ENCODE results near the gene MIXL1. TPM values are rescaled to one million over a fixed set of nuclear protein-coding genes. Genes with fewer than 3 reads are reported as not detected.

The MIXL1 gene
- total RNA-seq, 1 experiment from 2014 or later, result not detected

GRCh38 chr1:226203240-226203639 is 20.2 kb upstream of the MIXL1 start:
- ChIA-PET POLR2A (no interaction called here), CTCF (interaction anchor here (4.2 kb wide), 1 partner anchor 78 kb away, joined by 26 read pairs; no protein-coding TSS in a partner anchor)
- no peak for TF ChIP-seq CTCF (IDR thresholded peaks at IDR 0.05; ENCODE audit: insufficient read depth in 1 of 2, low read depth in 1 of 2, low read length in 1 of 2, severe bottlenecking in 1 of 2, unreplicated experiment in 1 of 2)
- no TSS peak for BruUV-seq (replicated peaks)
- H3K4me1 ChIP-seq, result no peaks in the 10 kb centered on the region
- no peak for DNase-seq
- Mint-ChIP-seq H3K27ac (ENCODE audit: unreplicated experiment) (no peak overlapping the region), H3K4me1 (ENCODE audit: low read depth, unreplicated experiment) (no peaks in the 10 kb centered on the region), H3K36me3 (ENCODE audit: insufficient read depth, unreplicated experiment) (no peaks in the 10 kb centered on the region), H3K27me3 (ENCODE audit: insufficient read depth, unreplicated experiment) (no peaks in the 10 kb centered on the region), H3K4me3 (ENCODE audit: unreplicated experiment) (no peak overlapping the region), H3K9me3 (ENCODE audit: unreplicated experiment) (no peaks in the 10 kb centered on the region)
- no peaks in the 10 kb centered on the region for H3K27me3 ChIP-seq (replicated peaks; ENCODE audit: control insufficient read depth, insufficient read depth, low read length)
- no peak overlapping the region for H3K4me3 ChIP-seq (ENCODE audit: low read depth, low read length)
- intact Hi-C loops (cut with micrococcal nuclease; ENCODE audit: unreplicated experiment), result no loop called here
- no peaks in the 10 kb centered on the region for H3K36me3 ChIP-seq (ENCODE audit: control insufficient read depth, insufficient read depth, low read length)
- H3K9me3 ChIP-seq, result no peaks in the 10 kb centered on the region

- intact Hi-C loops (cut with micrococcal nuclease; ENCODE audit: unreplicated experiment), result no loop called here
- no peaks in the 10 kb centered on the region for H3K27me3 Mint-ChIP-seq (ENCODE audit: insufficient read depth, unreplicated experiment)
These were observed 19.8 kb upstream of the MIXL1 start for GRCh38 chr1:226203655-226204054.

GRCh38 chr1:226204198-226204597 is 19.3 kb upstream of the MIXL1 start:
- H3K4me1 ChIP-seq, result no peaks in the 10 kb centered on the region
- no peaks in the 10 kb centered on the region for H3K27me3 ChIP-seq (replicated peaks; ENCODE audit: control insufficient read depth, insufficient read depth, low read length)
- H3K4me1 Mint-ChIP-seq (ENCODE audit: low read depth, unreplicated experiment), result no peaks in the 10 kb centered on the region
- H3K36me3 ChIP-seq (ENCODE audit: control insufficient read depth, insufficient read depth, low read length), result no peaks in the 10 kb centered on the region
- ChIA-PET CTCF (interaction anchor here (0.6 kb wide), 1 partner anchor 10 kb away, joined by 3 read pairs; no protein-coding TSS in a partner anchor), POLR2A (no interaction called here)
- H3K9me3 Mint-ChIP-seq (ENCODE audit: unreplicated experiment), result no peaks in the 10 kb centered on the region
- no peak overlapping the region for H3K4me3 Mint-ChIP-seq (ENCODE audit: unreplicated experiment)
- H3K27me3 Mint-ChIP-seq (ENCODE audit: insufficient read depth, unreplicated experiment), result no peaks in the 10 kb centered on the region
- no peak for TF ChIP-seq CTCF (IDR thresholded peaks at IDR 0.05; ENCODE audit: insufficient read depth in 1 of 2, low read depth in 1 of 2, low read length in 1 of 2, severe bottlenecking in 1 of 2, unreplicated experiment in 1 of 2)
- H3K4me3 ChIP-seq (ENCODE audit: low read depth, low read length), result no peak overlapping the region
- no peaks in the 10 kb centered on the region for H3K36me3 Mint-ChIP-seq (ENCODE audit: insufficient read depth, unreplicated experiment)
- H3K9me3 ChIP-seq, result no peaks in the 10 kb centered on the region
- BruUV-seq (replicated peaks), result no TSS peak
- intact Hi-C loops (cut with micrococcal nuclease; ENCODE audit: unreplicated experiment), result no loop called here
- no peak for DNase-seq
- no peak overlapping the region for H3K27ac Mint-ChIP-seq (ENCODE audit: unreplicated experiment)

More at GRCh38 chr1:226203655-226204054, 19.8 kb upstream of the MIXL1 start:
- Mint-ChIP-seq H3K27ac (ENCODE audit: unreplicated experiment) (no peak overlapping the region), H3K4me1 (ENCODE audit: low read depth, unreplicated experiment) (no peaks in the 10 kb centered on the region), H3K36me3 (ENCODE audit: insufficient read depth, unreplicated experiment) (no peaks in the 10 kb centered on the region), H3K4me3 (ENCODE audit: unreplicated experiment) (no peak overlapping the region), H3K9me3 (ENCODE audit: unreplicated experiment) (no peaks in the 10 kb centered on the region)
- Histone ChIP-seq H3K4me1 (no peaks in the 10 kb centered on the region), H3K4me3 (ENCODE audit: low read depth, low read length) (no peak overlapping the region), H3K9me3 (no peaks in the 10 kb centered on the region), H3K27me3 (replicated peaks; ENCODE audit: control insufficient read depth, insufficient read depth, low read length) (no peaks in the 10 kb centered on the region), H3K36me3 (ENCODE audit: control insufficient read depth, insufficient read depth, low read length) (no peaks in the 10 kb centered on the region)
- no peak for DNase-seq
- BruUV-seq (replicated peaks), result no TSS peak
- ChIA-PET POLR2A (no interaction called here), CTCF (no interaction called here)
- no peak for TF ChIP-seq CTCF (IDR thresholded peaks at IDR 0.05; ENCODE audit: insufficient read depth in 1 of 2, low read depth in 1 of 2, low read length in 1 of 2, severe bottlenecking in 1 of 2, unreplicated experiment in 1 of 2)
